AG09319 (cell line): ENCODE measurements around the gene TPSG1.

Experiments
- DNase-seq: peaks from one replicate; pipeline ENCODE4 v3.0.0-alpha.2; 2010; ENCODE audit warnings: low read depth; ENCODE audit errors: extremely low read depth
- TF ChIP-seq, protein P1 (sequence below): IDR thresholded peaks from 2 replicates; pipeline ENCODE4 v1.5.1; 2011; ENCODE audit warnings: low read depth, mild to moderate bottlenecking, inconsistent platforms, low read length, moderate library complexity

TPSG1 gene

GRCh38 chr16:1181404-1182315 is 43.4 kb downstream of the TPSG1 start:
- DNase-seq, result no peak
- TF ChIP-seq, protein P1, sequence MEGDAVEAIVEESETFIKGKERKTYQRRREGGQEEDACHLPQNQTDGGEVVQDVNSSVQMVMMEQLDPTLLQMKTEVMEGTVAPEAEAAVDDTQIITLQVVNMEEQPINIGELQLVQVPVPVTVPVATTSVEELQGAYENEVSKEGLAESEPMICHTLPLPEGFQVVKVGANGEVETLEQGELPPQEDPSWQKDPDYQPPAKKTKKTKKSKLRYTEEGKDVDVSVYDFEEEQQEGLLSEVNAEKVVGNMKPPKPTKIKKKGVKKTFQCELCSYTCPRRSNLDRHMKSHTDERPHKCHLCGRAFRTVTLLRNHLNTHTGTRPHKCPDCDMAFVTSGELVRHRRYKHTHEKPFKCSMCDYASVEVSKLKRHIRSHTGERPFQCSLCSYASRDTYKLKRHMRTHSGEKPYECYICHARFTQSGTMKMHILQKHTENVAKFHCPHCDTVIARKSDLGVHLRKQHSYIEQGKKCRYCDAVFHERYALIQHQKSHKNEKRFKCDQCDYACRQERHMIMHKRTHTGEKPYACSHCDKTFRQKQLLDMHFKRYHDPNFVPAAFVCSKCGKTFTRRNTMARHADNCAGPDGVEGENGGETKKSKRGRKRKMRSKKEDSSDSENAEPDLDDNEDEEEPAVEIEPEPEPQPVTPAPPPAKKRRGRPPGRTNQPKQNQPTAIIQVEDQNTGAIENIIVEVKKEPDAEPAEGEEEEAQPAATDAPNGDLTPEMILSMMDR, result no peak

DNA sequence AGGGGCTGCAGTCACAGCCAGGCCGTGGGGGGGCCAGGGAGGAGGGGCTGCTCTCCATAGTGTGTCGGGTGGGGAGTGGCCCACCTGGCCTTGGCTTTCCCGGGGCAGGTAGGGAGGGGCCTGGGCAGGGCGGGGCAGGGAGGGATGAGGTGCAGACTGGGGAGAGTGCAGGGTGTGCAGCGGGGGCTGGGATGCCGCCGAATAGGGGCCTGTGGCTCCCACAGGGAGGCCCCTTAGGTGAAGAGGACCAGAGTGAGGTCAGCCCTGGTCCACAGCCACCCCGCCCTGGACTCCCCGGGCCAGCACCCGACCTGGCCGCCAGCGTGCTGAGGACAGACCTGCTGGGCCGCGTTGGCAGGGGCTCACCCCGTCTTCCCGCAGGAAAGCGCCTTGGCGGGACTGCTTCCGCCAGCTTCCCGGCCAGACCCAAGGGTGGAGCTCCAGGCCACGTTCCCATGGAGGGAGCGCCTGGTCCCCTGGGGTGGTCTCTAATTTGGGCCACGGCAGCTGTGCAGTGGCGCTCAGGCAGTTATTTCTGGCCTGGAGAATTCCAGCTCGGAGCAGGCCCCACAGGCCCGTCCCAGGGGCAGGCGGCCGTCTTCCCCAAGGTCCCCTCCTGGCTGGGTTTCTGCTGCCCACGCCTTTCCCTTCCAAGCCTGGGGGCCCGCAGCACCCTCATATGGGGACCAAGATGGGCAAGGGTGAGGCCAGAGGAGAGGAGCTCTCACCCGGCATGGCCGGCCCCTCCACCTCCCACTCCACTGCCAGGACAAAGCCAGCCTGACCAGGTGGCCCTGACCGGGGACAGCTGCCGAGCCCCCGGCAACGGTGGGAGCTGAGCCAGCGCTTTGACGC is 44.3 kb downstream of the TPSG1 start:
- no peak for DNase-seq
- TF ChIP-seq, protein P1, result no peak

DNA sequence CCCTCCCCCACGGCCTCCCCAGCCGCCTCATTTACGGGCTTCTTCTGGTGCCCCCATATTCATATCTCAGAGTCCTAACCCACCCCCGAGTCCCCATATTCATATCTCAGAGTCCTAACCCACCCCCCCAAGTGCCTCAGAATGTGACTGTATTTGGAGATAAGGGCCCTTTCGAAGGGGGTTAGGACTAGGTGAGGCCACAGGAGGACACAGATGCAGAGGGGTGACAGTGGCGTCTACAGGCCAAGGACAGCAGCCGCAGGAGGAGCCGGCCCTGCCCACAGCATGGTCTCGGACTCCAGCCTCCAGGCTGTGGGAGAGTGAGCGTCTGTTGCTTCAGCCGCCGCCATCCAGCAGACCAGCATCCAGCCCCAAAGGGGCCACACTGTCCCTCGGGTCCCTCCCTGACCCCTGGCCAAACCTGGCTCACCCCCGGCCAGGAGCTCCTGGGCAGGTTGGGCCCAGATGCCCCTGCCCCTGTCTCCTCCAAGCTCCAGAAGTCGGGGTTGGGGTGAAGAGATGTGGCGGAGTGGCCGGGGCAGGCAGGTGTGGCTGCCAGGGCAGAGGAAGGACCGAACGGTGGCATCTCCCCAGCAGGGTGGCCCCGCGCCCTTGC is 46.7 kb downstream of the TPSG1 start:
- no peak for DNase-seq
- TF ChIP-seq, protein P1, result no peak

DNA sequence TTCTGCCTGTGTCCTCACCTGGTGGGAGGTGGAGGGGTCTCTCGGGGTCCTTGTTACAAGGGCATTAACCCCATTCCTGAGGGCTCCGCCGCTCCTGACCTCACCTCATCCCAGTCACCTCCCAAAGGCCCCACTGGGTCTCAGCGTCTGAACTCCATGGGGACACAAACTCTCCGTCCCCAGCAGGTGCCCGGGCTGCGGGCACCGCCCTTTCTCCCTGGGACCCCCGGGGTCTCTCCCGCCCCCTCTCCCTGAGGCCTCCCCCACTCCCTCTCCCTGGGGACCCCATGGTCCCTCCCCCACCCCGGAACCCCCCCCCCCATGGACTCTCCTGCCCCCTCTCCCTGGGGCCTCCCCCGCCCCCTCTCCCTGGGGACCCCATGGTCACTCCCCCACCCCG is 47.3 kb downstream of the TPSG1 start:
- no peak for DNase-seq

DNA sequence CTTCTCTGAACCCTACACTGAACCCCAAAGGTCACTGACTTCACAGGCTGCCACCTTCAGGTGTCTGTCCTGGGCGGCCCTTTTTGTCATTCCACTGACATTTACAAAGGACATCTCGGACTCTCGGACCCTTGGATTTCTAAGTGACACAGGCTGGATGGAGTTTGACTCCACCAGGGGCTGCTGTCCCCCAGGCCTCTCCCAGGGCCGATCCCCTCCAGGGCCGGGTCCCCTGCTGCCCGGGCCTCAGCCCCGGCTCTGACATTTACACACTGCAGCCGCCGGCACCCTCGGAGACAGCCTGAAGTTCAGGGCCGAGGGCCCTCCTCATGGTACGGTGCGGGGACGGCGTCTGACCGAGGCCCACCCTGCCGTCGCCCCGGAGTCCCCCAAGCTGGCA is 48.0 kb downstream of the TPSG1 start:
- TF ChIP-seq, protein P1, result no peak
- no peak for DNase-seq

More for the DNA sequence above, 47.3 kb downstream of the TPSG1 start:
- TF ChIP-seq, protein P1, result no peak

DNA sequence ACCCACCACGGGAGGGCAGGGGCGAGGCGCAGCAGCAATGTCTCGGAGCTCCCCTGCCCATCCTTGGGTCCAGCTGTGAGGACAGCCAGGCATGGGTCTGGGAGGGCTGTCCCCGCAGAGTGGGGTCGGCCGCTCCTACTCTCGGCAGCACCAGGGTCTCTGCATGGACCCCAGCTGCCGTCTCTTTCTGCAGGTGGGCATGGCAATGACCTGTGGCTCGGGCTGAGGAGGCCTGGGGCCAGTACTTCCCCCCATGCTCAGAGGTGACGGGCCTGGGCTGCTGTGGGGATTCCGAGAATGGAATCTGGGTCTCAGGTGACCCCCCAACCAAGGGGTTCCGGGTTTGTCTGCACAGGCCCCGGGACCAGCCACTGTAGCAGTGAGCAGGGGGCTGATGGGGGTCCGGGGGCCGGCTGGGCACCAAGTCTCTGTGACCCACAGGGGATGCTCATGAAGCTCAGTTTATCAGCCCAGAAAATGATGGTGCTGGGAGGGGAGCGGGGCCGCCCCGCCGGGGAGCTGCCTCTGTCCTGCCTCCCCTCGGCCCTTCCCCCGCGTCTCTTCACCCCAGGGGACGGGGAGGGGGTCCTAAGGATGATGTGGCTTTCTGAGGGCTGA is 48.7 kb downstream of the TPSG1 start:
- DNase-seq, result no peak
- TF ChIP-seq, protein P1, result no peak
